ENCODE data around the gene WDR91.

WDR91 gene

GRCh38 chr7:135165862-135166261 lies 45.5 kb downstream of the WDR91 start:
- no peak overlapping the region for H3K27ac ChIP-seq (ENCODE audit: low read depth, low read length)
- peaks cover 54% of the 10 kb centered on the region for H3K36me3 ChIP-seq (ENCODE audit: insufficient read depth, low read length)
- no peaks in the 10 kb centered on the region for H3K27me3 ChIP-seq (ENCODE audit: insufficient read depth, low read length)
- 91% methylated on average over 4 of the region's 4 CpGs for WGBS
- peaks cover 9% of the 10 kb centered on the region for H3K4me1 ChIP-seq (ENCODE audit: insufficient read depth, low read length)
- H3K4me3 ChIP-seq (ENCODE audit: low read length): no peak overlapping the region
- H3K9ac ChIP-seq (ENCODE audit: low read depth, low read length): no peak overlapping the region
- H3K9me3 ChIP-seq (ENCODE audit: insufficient read depth, low read depth, low read length): peaks cover 7% of the 10 kb centered on the region; the same call in 1 of the 2 replicates

DNA sequence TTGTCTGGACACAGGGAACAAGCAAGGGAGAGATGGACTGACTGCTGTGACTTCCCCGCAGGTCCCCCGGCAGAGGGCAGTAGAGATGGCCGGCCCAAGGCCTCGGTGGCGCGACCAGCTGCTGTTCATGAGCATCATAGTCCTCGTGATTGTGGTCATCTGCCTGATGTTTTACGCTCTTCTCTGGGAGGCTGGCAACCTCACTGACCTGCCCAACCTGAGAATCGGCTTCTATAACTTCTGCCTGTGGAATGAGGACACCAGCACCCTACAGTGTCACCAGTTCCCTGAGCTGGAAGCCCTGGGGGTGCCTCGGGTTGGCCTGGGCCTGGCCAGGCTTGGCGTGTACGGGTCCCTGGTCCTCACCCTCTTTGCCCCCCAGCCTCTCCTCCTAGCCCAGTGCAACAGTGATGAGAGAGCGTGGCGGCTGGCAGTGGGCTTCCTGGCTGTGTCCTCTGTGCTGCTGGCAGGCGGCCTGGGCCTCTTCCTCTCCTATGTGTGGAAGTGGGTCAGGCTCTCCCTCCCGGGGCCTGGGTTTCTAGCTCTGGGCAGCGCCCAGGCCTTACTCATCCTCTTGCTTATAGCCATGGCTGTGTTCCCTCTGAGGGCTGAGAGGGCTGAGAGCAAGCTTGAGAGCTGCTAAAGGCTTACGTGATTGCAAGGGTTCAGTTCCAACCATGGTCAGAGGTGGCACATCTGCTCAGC lies 46.8 kb downstream of the WDR91 start:
- Histone ChIP-seq H3K27me3 (ENCODE audit: insufficient read depth, low read length) (no peaks in the 10 kb centered on the region), H3K27ac (ENCODE audit: low read depth, low read length) (no peak overlapping the region)

DNA sequence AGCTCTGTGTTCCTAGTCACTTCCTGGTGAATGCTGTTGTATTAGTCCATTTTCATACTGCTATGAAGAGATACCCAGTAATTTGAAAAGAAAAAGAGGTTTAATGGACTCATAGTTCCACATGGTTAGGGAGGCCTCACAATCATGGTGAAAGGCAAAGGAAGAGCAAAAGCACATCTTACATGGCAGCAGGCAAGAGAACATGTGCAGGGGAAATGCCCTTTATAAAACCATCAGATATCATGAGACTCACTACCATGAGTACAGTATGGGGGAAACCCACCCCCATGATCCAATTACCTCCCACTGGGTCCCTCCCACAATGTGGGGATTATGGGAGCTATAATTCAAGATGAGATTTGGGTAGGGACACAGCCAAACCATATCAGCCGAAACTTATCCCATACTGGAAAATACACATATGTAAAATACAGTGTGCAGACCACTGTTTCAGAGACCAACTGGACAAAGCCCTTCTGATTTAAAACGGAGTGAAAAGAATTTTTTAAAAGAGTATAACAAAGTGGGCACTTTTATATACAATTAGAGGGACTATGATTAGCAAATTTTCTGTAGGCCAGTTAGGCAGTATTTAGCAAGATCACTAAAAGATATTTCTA lies 48.8 kb downstream of the WDR91 start:
- Histone ChIP-seq H3K27ac (ENCODE audit: low read depth, low read length) (no peak overlapping the region), H3K27me3 (ENCODE audit: insufficient read depth, low read length) (no peaks in the 10 kb centered on the region), H3K36me3 (ENCODE audit: insufficient read depth, low read length) (peaks cover 42% of the 10 kb centered on the region), H3K9me3 (ENCODE audit: insufficient read depth, low read depth, low read length) (peaks cover 7% of the 10 kb centered on the region; the same call in 1 of the 2 replicates), H3K4me1 (ENCODE audit: insufficient read depth, low read length) (peaks cover 23% of the 10 kb centered on the region), H3K4me3 (ENCODE audit: low read length) (no peak overlapping the region), H3K9ac (ENCODE audit: low read depth, low read length) (no peak overlapping the region)
- 89% methylated on average over 1 of the region's 2 CpGs for WGBS

More for the DNA sequence above, 46.8 kb downstream of the WDR91 start:
- Histone ChIP-seq H3K36me3 (ENCODE audit: insufficient read depth, low read length) (peaks cover 54% of the 10 kb centered on the region), H3K4me3 (ENCODE audit: low read length) (no peak overlapping the region), H3K9ac (ENCODE audit: low read depth, low read length) (no peak overlapping the region), H3K9me3 (ENCODE audit: insufficient read depth, low read depth, low read length) (peaks cover 7% of the 10 kb centered on the region; the same call in 1 of the 2 replicates), H3K4me1 (ENCODE audit: insufficient read depth, low read length) (peaks cover 21% of the 10 kb centered on the region)
- 87% methylated on average over 18 of the region's 18 CpGs for WGBS

DNA sequence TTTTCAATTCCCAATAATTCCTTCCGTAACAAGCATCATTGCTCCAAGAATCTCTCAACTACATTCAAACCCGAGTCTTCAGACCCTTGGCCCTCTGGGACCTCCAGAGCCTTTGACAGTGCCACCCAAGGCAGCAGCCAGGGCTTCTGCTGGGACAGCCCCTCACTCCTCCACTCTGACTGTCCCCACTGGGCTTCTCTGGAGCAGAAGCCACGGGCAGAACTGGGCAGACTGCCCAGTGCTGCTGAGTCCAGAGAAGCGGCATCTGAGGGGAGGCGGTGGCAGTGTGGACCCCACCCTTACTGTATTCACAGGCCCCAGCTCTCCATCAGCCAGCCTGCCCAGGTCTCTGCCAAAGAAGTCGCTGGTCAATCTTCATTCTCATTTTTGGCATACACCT lies 49.7 kb downstream of the WDR91 start:
- WGBS: 92% methylated on average over 6 of the region's 6 CpGs
- Histone ChIP-seq H3K27ac (ENCODE audit: low read depth, low read length) (no peak overlapping the region), H3K9ac (ENCODE audit: low read depth, low read length) (no peak overlapping the region), H3K9me3 (ENCODE audit: insufficient read depth, low read depth, low read length) (peaks cover 8% of the 10 kb centered on the region), H3K36me3 (ENCODE audit: insufficient read depth, low read length) (peaks cover 37% of the 10 kb centered on the region), H3K4me1 (ENCODE audit: insufficient read depth, low read length) (peaks cover 23% of the 10 kb centered on the region), H3K27me3 (ENCODE audit: insufficient read depth, low read length) (no peaks in the 10 kb centered on the region), H3K4me3 (ENCODE audit: low read length) (no peak overlapping the region)

GRCh38 chr7:135160858-135161653 lies 50.3 kb downstream of the WDR91 start:
- Histone ChIP-seq H3K4me1 (ENCODE audit: insufficient read depth, low read length) (peaks cover 23% of the 10 kb centered on the region), H3K27me3 (ENCODE audit: insufficient read depth, low read length) (no peaks in the 10 kb centered on the region), H3K27ac (ENCODE audit: low read depth, low read length) (peak overlapping the region; percentile 11; the same call in 1 of the 2 replicates), H3K9me3 (ENCODE audit: insufficient read depth, low read depth, low read length) (peaks cover 14% of the 10 kb centered on the region), H3K9ac (ENCODE audit: low read depth, low read length) (peak overlapping the region; percentile 29; the same call in 1 of the 2 replicates), H3K36me3 (ENCODE audit: insufficient read depth, low read length) (peaks cover 31% of the 10 kb centered on the region), H3K4me3 (ENCODE audit: low read length) (no peak overlapping the region)
- WGBS: 79% methylated on average over 9 of the region's 9 CpGs

DNA sequence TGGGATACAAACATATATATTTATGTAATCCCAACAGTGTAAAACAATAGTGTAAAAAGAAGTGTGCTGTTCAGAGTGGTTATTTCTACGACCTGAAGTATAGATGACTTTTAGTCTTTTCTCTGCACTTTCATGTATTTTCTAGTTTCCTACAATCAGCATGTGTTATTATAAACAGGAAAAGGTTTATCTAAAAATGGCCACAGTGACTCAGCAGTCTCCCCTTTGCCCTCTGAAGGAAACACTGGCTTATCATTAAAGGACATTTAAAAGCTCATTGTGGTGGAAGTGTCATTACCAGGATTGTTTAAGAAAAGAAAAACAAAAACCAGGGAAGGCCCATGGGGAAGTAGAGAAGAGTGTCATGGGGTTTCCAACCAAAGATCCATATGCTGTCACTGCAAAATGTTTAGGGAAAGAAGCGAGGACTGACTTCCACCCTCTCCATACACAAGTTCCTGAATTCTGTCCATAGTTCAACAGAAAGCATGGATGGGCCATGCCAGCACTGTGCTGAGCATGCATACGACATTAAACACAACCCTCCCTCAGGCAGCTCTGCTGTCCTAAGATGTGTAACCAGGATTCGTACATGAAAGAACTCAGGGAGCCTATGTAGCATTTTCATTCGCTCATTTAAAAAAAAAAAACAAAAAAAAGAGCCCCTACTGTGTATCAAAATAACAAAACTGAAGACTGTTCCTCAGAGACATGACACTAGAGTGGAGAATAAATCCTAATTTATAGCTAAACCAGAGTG lies 51.0 kb downstream of the WDR91 start:
- Histone ChIP-seq H3K4me1 (ENCODE audit: insufficient read depth, low read length) (peaks cover 23% of the 10 kb centered on the region), H3K27me3 (ENCODE audit: insufficient read depth, low read length) (no peaks in the 10 kb centered on the region), H3K36me3 (ENCODE audit: insufficient read depth, low read length) (peaks cover 23% of the 10 kb centered on the region), H3K4me3 (ENCODE audit: low read length) (no peak overlapping the region), H3K9ac (ENCODE audit: low read depth, low read length) (peak overlapping the region; percentile 29; the same call in 1 of the 2 replicates), H3K27ac (ENCODE audit: low read depth, low read length) (peak overlapping the region; percentile 51), H3K9me3 (ENCODE audit: insufficient read depth, low read depth, low read length) (peaks cover 21% of the 10 kb centered on the region)
- 91% methylated on average over 4 of the region's 5 CpGs for WGBS

DNA sequence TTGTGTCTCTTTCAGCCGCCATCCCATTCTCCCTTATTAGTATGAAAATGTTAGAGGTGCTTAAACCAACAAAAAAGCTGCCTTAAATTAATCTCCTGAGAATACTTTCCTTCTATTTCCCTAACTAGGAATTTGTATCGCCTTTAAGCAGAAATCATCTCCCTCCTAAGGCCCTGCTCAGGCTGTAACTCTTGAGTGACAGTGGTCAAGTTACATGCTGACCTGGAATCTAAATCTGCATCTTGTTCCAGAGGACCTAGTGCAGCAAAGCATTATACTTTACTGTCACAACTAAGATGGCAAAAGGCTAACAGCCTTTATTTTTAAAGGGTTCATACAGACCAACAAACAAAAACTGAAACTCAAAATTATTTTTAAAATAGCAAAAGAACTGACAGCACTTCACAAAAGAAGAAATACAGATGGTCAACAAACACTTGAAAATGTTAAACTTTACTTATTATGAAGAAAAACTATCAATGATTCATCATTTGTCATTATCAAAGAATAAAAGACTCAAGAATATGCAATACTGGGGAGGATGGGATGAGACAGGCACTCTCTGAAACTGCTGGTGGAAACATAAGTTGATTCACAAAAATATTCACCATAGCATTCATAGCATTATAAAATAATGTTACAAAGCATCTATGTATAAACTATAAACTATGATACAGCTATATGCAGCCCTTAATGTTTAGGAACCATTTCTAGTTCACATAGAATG lies 51.8 kb downstream of the WDR91 start:
- Histone ChIP-seq H3K27ac (ENCODE audit: low read depth, low read length) (peak overlapping the region; percentile 51; the same call in 1 of the 2 replicates), H3K4me1 (ENCODE audit: insufficient read depth, low read length) (peaks cover 23% of the 10 kb centered on the region), H3K4me3 (ENCODE audit: low read length) (no peak overlapping the region), H3K9me3 (ENCODE audit: insufficient read depth, low read depth, low read length) (peaks cover 22% of the 10 kb centered on the region), H3K9ac (ENCODE audit: low read depth, low read length) (peak overlapping the region; percentile 29; the same call in 1 of the 2 replicates), H3K27me3 (ENCODE audit: insufficient read depth, low read length) (no peaks in the 10 kb centered on the region), H3K36me3 (ENCODE audit: insufficient read depth, low read length) (peaks cover 17% of the 10 kb centered on the region)
- WGBS: 95% methylated on average over 2 of the region's 2 CpGs

DNA sequence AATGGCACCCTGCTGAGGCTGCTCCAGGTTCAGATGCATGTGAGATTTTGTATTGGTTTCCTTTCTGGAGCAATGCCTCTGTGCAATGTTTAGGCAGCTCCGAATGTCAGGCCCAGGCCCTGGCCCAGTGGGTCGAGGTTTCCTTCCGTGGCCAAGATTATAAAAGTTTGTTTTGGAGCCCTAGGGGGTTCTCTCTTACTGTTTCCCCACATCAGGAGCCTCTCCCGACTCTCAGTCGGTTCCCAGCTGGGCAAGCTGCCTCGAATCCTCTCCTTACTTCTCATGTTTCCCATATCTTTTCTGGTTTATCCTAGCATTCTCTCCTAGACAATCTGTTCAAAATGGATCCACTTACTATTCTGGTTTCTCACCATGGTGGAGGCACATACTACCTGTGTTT lies 52.5 kb downstream of the WDR91 start:
- no peak overlapping the region for H3K9ac ChIP-seq (ENCODE audit: low read depth, low read length)
- H3K4me3 ChIP-seq (ENCODE audit: low read length): no peak overlapping the region
- peaks cover 11% of the 10 kb centered on the region for H3K36me3 ChIP-seq (ENCODE audit: insufficient read depth, low read length)
- 87% methylated on average over 6 of the region's 6 CpGs for WGBS
- H3K9me3 ChIP-seq (ENCODE audit: insufficient read depth, low read depth, low read length): peaks cover 22% of the 10 kb centered on the region
- no peaks in the 10 kb centered on the region for H3K27me3 ChIP-seq (ENCODE audit: insufficient read depth, low read length)
- peaks cover 23% of the 10 kb centered on the region for H3K4me1 ChIP-seq (ENCODE audit: insufficient read depth, low read length)
- H3K27ac ChIP-seq (ENCODE audit: low read depth, low read length): no peak overlapping the region

GRCh38 chr7:135158141-135158655 lies 53.1 kb downstream of the WDR91 start:
- peaks cover 22% of the 10 kb centered on the region for H3K9me3 ChIP-seq (ENCODE audit: insufficient read depth, low read depth, low read length)
- H3K27me3 ChIP-seq (ENCODE audit: insufficient read depth, low read length): no peaks in the 10 kb centered on the region
- no peak overlapping the region for H3K27ac ChIP-seq (ENCODE audit: low read depth, low read length)
- no peak overlapping the region for H3K9ac ChIP-seq (ENCODE audit: low read depth, low read length)
- 88% methylated on average over 1 of the region's 1 CpG for WGBS
- H3K36me3 ChIP-seq (ENCODE audit: insufficient read depth, low read length): peaks cover 8% of the 10 kb centered on the region; the same call in 1 of the 2 replicates
- H3K4me1 ChIP-seq (ENCODE audit: insufficient read depth, low read length): peaks cover 23% of the 10 kb centered on the region
- no peak overlapping the region for H3K4me3 ChIP-seq (ENCODE audit: low read length)

DNA sequence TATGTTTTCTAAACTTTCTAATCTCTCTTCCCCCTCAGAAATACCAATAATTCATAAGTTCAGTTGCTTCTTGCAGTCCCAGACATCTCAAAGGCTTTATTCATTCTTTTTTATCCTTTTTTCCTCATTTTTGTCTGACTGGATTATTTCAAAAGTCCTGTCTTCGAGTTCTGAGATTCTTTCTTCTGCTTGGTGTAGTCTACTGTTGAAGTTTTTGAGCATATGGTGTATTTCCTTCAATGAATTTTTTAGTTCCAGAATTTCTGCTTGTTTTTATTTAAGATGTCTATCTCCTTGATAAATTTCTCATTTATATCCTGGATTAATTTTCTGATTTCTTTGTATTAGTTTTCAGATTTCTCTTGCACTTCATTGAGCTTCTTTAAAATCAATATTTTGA lies 55.0 kb downstream of the WDR91 start:
- 90% methylated on average over 1 of the region's 1 CpG for WGBS
- Histone ChIP-seq H3K27me3 (ENCODE audit: insufficient read depth, low read length) (no peaks in the 10 kb centered on the region), H3K4me3 (ENCODE audit: low read length) (no peak overlapping the region), H3K9me3 (ENCODE audit: insufficient read depth, low read depth, low read length) (peaks cover 15% of the 10 kb centered on the region), H3K27ac (ENCODE audit: low read depth, low read length) (no peak overlapping the region), H3K4me1 (ENCODE audit: insufficient read depth, low read length) (peaks cover 23% of the 10 kb centered on the region), H3K36me3 (ENCODE audit: insufficient read depth, low read length) (0 out of 2 replicates have a peak, but pooled peaks cover 3% of the 10 kb centered on the region), H3K9ac (ENCODE audit: low read depth, low read length) (no peak overlapping the region)

All from HUES64 (cell line).